Measurements from ENCODE around the gene PRR19. TPM values are rescaled to one million over a fixed set of nuclear protein-coding genes. Genes with fewer than 3 reads are reported as not detected.

PRR19 gene
- polyA plus RNA-seq, 4 donors, result 1.6 to 2.1 (median 2.0) TPM

GRCh38 chr19:42292963-42293362, 9.0 kb upstream of the PRR19 start:
- DNase-seq (ENCODE audit: low read depth in 4 of 4, low spot score in 3 of 4), result no peak

- no peak for DNase-seq (ENCODE audit: low read depth in 4 of 4, low spot score in 3 of 4)
These were observed 8.4 kb upstream of the PRR19 start for GRCh38 chr19:42293540-42293939.

GRCh38 chr19:42293948-42294347, 8.0 kb upstream of the PRR19 start:
- DNase-seq (ENCODE audit: low read depth in 4 of 4, low spot score in 3 of 4), result no peak

GRCh38 chr19:42294471-42295137, 7.3 kb upstream of the PRR19 start:
- no peak for DNase-seq (ENCODE audit: low read depth in 4 of 4, low spot score in 3 of 4)

GRCh38 chr19:42295342-42295741, 6.6 kb upstream of the PRR19 start:
- no peak for DNase-seq (ENCODE audit: low read depth in 4 of 4, low spot score in 3 of 4)

- DNase-seq (ENCODE audit: low read depth in 4 of 4, low spot score in 3 of 4), result no peak
These were observed 6.0 kb upstream of the PRR19 start for GRCh38 chr19:42295831-42296525.

- DNase-seq (ENCODE audit: low read depth in 4 of 4, low spot score in 3 of 4), result no peak
These were observed 4.9 kb upstream of the PRR19 start for GRCh38 chr19:42297039-42297438.

- DNase-seq (ENCODE audit: low read depth in 4 of 4, low spot score in 3 of 4), result no peak
These were observed 1.2 kb downstream of the PRR19 start for GRCh38 chr19:42303101-42303464.

- DNase-seq (ENCODE audit: low read depth in 4 of 4, low spot score in 3 of 4), result no peak
These were observed 1.9 kb downstream of the PRR19 start for GRCh38 chr19:42303876-42304275.

- DNase-seq (ENCODE audit: low read depth in 4 of 4, low spot score in 3 of 4), result no peak
These were observed 4.7 kb downstream of the PRR19 start for GRCh38 chr19:42306646-42307045.

- DNase-seq (ENCODE audit: low read depth in 4 of 4, low spot score in 3 of 4), result no peak
These were observed 7.8 kb downstream of the PRR19 start for GRCh38 chr19:42309686-42310085.

GRCh38 chr19:42311657-42312056, 9.7 kb downstream of the PRR19 start:
- no peak for DNase-seq (ENCODE audit: low read depth in 4 of 4, low spot score in 3 of 4)

GRCh38 chr19:42312370-42312769, 10.4 kb downstream of the PRR19 start:
- no peak for DNase-seq (ENCODE audit: low read depth in 4 of 4, low spot score in 3 of 4)

- no peak for DNase-seq (ENCODE audit: low read depth in 4 of 4, low spot score in 3 of 4)
These were observed 11.3 kb downstream of the PRR19 start, which contains the start of gene TMEM145 for GRCh38 chr19:42313096-42313839. Gene TMEM145, plus strand, starts transcription at chr19:42313309. Its CDS starts 68 bp downstream, at chr19:42313377.

- no peak for DNase-seq (ENCODE audit: low read depth in 4 of 4, low spot score in 3 of 4)
These were observed 12.2 kb downstream of the PRR19 start for GRCh38 chr19:42313840-42314755.

- no peak for DNase-seq (ENCODE audit: low read depth in 4 of 4, low spot score in 3 of 4)
These were observed 13.1 kb downstream of the PRR19 start for GRCh38 chr19:42315024-42315423.

GRCh38 chr19:42316223-42317211, 14.6 kb downstream of the PRR19 start:
- DNase-seq (ENCODE audit: low read depth in 4 of 4, low spot score in 3 of 4), result no peak

GRCh38 chr19:42317535-42317934, 15.6 kb downstream of the PRR19 start:
- DNase-seq (ENCODE audit: low read depth in 4 of 4, low spot score in 3 of 4), result no peak

- DNase-seq (ENCODE audit: low read depth in 4 of 4, low spot score in 3 of 4), result no peak
These were observed 20.4 kb downstream of the PRR19 start for GRCh38 chr19:42322305-42322704.
